ENCODE results near the gene NTM. TPM values are rescaled to one million over a fixed set of nuclear protein-coding genes. Genes with fewer than 3 reads are reported as not detected.

Gene NTM
- total RNA-seq, 4 donors from 2014 or later: 0.40 to 3.1 (median 2.1) TPM; not detected in 1

DNA sequence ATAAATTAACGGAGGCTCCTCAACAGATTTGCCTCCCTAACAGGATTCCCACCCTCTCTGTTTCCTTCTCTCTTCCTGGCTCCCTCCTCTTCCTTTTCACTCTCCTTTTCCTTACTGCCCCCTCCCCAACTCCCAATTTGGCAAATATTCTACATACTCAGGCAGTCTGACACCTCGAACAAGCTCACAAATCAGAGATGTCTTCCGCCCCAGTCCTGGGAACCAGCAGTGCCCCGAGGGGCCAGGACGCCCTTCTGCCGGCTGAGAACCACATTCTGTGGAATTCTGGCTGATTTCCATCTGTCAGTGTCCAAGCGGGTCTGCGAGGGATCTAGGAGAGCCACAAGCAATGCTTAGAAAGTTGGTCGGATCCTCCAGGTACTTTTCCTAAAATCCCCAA lies 94.0 kb downstream of the NTM start:
- H3K27me3 ChIP-seq: no peaks in the 10 kb centered on the region
- TF ChIP-seq EP300 (IDR thresholded peaks at IDR 0.05; ENCODE audit: low read depth) (no peak), POLR2AphosphoS5 (IDR thresholded peaks at IDR 0.05) (no peak), POLR2A (IDR thresholded peaks at IDR 0.05) (no peak)
- TF ChIP-seq, protein P1, sequence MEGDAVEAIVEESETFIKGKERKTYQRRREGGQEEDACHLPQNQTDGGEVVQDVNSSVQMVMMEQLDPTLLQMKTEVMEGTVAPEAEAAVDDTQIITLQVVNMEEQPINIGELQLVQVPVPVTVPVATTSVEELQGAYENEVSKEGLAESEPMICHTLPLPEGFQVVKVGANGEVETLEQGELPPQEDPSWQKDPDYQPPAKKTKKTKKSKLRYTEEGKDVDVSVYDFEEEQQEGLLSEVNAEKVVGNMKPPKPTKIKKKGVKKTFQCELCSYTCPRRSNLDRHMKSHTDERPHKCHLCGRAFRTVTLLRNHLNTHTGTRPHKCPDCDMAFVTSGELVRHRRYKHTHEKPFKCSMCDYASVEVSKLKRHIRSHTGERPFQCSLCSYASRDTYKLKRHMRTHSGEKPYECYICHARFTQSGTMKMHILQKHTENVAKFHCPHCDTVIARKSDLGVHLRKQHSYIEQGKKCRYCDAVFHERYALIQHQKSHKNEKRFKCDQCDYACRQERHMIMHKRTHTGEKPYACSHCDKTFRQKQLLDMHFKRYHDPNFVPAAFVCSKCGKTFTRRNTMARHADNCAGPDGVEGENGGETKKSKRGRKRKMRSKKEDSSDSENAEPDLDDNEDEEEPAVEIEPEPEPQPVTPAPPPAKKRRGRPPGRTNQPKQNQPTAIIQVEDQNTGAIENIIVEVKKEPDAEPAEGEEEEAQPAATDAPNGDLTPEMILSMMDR (IDR thresholded peaks at IDR 0.05): no peak
- 22 to 40% methylated on average over 6 to 9 of the region's 9 CpGs for WGBS, 2 donors (ENCODE audit: low coverage in 1 of 2)
- in situ Hi-C loops (cut with MboI; ENCODE audit: low pct_ligation_motif_present in 1 of 4, low pct_unique_long_range_greater_than_20kb in 1 of 4, low sequenced_read_pairs in 3 of 4) (no loop called here), intact Hi-C loops (cut with DNase I; ENCODE audit: low total_unique reads) (no loop called here)
- DNase-seq: no peak
- H3K9me3 ChIP-seq: no peaks in the 10 kb centered on the region
- H3K36me3 ChIP-seq: no peaks in the 10 kb centered on the region
- no peaks in the 10 kb centered on the region for H3K4me1 ChIP-seq
- no peak overlapping the region for H3K27ac ChIP-seq
- no peak overlapping the region for H3K4me3 ChIP-seq

DNA sequence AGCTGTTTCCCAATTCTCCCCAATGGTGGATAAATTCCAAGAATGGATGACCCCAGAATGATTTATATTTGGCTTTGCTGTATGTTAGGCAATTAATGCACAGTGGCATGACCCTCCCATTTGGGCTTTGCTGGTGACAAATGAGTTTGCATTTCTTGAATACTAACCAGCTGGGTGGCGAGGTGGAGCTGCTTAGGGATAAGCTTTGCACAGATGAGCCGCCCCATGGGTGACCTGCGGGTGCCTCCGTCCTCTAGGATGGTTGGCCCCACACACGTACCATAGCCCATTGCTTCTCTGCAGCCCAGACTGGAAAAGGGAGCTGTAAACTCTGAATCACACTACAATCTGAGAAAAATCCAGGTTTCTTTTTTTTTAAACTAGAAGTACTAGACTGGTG lies 94.6 kb downstream of the NTM start:
- Histone ChIP-seq H3K4me1 (no peaks in the 10 kb centered on the region), H3K27me3 (no peaks in the 10 kb centered on the region), H3K4me3 (no peak overlapping the region), H3K27ac (no peak overlapping the region), H3K36me3 (no peaks in the 10 kb centered on the region), H3K9me3 (no peaks in the 10 kb centered on the region)
- WGBS, 2 donors (ENCODE audit: low coverage in 1 of 2): 82% methylated on average over 5 of the region's 5 CpGs; no CpG with 5 or more reads in 1 of the 2 donors
- intact Hi-C loops (cut with DNase I; ENCODE audit: low total_unique reads) (no loop called here), in situ Hi-C loops (cut with MboI; ENCODE audit: low pct_ligation_motif_present in 1 of 4, low pct_unique_long_range_greater_than_20kb in 1 of 4, low sequenced_read_pairs in 3 of 4) (no loop called here)
- no peak for DNase-seq
- TF ChIP-seq, protein P1 (IDR thresholded peaks at IDR 0.05): no peak
- TF ChIP-seq POLR2A (IDR thresholded peaks at IDR 0.05) (no peak), POLR2AphosphoS5 (IDR thresholded peaks at IDR 0.05) (no peak), EP300 (IDR thresholded peaks at IDR 0.05; ENCODE audit: low read depth) (no peak)

DNA sequence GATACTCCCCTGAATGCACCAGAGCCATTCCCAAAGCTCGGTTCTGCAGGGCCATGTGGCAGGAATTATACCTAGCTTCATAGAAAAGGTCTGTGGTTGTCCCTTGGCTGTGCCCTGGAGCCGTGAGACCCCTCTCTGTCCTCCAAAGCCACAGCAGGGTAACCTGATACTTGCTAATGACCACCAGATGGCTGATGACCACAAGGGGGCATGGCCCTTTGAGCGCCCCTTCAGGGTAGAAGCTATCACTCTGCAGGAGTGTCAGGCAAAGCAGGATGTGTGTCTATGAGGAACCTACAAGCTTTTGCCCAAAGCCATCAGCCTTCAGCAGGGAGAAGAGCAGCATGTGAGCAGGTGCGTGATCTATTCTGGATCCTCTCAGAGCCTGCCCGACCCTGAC lies 95.3 kb downstream of the NTM start:
- no peak for TF ChIP-seq POLR2A (IDR thresholded peaks at IDR 0.05)
- TF ChIP-seq, protein P1 (IDR thresholded peaks at IDR 0.05): no peak
- TF ChIP-seq POLR2AphosphoS5 (IDR thresholded peaks at IDR 0.05): no peak
- TF ChIP-seq EP300 (IDR thresholded peaks at IDR 0.05; ENCODE audit: low read depth): no peak
- H3K27ac ChIP-seq: no peak overlapping the region
- no peaks in the 10 kb centered on the region for H3K9me3 ChIP-seq
- no peaks in the 10 kb centered on the region for H3K4me1 ChIP-seq
- H3K4me3 ChIP-seq: no peak overlapping the region
- WGBS, 2 donors (ENCODE audit: low coverage in 1 of 2): 50% methylated on average over 5 of the region's 5 CpGs; no CpG with 5 or more reads in 1 of the 2 donors
- no peaks in the 10 kb centered on the region for H3K36me3 ChIP-seq
- no peaks in the 10 kb centered on the region for H3K27me3 ChIP-seq
- intact Hi-C loops (cut with DNase I; ENCODE audit: low total_unique reads): no loop called here
- in situ Hi-C loops (cut with MboI; ENCODE audit: low pct_ligation_motif_present in 1 of 4, low pct_unique_long_range_greater_than_20kb in 1 of 4, low sequenced_read_pairs in 3 of 4): no loop called here
- no peak for DNase-seq

DNA sequence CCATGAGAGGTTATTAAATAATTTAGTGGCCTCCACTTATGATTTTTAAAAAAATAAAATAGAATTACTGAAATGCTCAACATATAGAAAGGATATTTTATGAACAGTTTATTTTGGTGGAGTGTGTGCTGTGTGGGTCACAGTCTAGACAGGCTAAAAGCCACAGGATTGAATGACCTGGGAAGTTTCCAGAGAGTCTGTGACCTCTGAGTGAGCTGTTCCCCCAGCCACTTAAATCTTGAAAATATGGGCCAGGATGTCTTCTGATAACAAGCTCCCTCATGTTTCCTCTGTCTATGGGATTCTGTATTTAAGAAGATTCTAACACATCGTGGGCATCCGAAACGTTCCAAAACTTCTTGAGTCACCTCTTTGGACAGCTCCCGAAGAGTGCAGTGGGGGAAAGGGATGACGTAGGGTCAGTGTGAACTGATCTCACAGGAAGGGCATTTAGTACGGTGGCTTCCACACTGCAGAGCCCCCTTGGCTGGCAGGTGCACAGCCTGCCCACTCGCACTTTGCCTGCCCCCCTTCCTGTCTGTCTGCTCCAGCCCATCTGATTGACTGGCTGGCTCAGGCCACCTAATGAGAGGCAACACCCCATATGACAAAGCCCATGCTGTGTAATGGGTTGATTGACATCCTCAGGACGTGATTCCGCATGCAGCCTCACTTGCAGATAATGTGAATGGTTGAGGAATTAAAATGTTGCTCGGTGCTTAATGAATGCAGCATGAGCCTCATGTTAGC lies 97.4 kb downstream of the NTM start:
- Histone ChIP-seq H3K36me3 (no peaks in the 10 kb centered on the region), H3K27ac (no peak overlapping the region), H3K27me3 (no peaks in the 10 kb centered on the region), H3K4me3 (no peak overlapping the region), H3K9me3 (no peaks in the 10 kb centered on the region), H3K4me1 (no peaks in the 10 kb centered on the region)
- DNase-seq: no peak
- TF ChIP-seq EP300 (IDR thresholded peaks at IDR 0.05; ENCODE audit: low read depth): no peak
- TF ChIP-seq POLR2A (IDR thresholded peaks at IDR 0.05): no peak
- TF ChIP-seq, protein P1 (IDR thresholded peaks at IDR 0.05): no peak
- no peak for TF ChIP-seq POLR2AphosphoS5 (IDR thresholded peaks at IDR 0.05)
- intact Hi-C loops (cut with DNase I; ENCODE audit: low total_unique reads) (no loop called here), in situ Hi-C loops (cut with MboI; ENCODE audit: low pct_ligation_motif_present in 1 of 4, low pct_unique_long_range_greater_than_20kb in 1 of 4, low sequenced_read_pairs in 3 of 4) (no loop called here)
- 29 to 55% methylated on average over 1 to 10 of the region's 10 CpGs for WGBS, 2 donors (ENCODE audit: low coverage in 1 of 2)

Measured in transverse colon (tissue), 4 donors.